HG02642 (cell line): ENCODE results near the gene BLACAT1.

Experiments
- ATAC-seq: cut with Tn5 transposase; IDR thresholded peaks from one replicate; pipeline ENCODE4 v1.9.1; 2021; ENCODE audit warnings: mild to moderate bottlenecking; ENCODE audit not compliant: unreplicated experiment, poor library complexity

BLACAT1 gene

GRCh38 chr1:205455581-205456382, at the start of gene BLACAT1:
Gene BLACAT1, minus strand, starts transcription at chr1:205456045.
- ATAC-seq = no peak

DNA sequence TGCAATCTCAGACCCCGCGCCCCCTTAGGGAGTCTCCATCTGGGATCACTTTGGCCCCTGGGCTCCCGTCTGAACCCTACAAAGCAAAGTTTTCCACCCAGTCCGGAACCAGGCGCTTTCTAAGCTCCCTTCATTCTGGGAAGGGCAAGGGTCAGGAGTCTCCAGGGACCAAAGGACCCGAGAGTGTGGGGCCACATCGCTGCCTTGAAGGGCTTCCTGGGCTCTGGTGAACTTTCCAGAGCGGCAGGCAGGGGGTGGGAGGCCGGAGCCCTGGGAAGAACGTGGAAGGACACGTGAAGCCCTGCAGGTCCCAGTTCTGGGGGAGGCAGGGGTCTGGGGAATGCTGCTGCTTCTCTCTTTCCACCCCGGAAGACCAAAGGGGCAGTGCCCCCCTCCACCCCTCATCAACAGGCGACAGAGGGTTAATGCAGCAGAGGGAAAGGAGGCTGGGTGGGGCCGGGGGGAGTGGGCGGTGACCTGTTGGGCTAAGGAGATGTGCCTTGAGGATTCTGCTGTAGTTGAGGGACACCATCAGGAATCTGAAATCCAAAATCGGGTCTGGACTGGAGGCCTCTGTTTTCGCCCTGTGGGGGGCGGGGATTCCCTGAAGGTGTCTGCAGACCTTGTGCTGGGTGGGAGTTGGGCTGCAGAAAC, 49.4 kb upstream of the BLACAT1 start:
- no peak for ATAC-seq

- no peak for ATAC-seq
Observed at GRCh38 chr1:205504311-205505075, 48.6 kb upstream of the BLACAT1 start, which contains the start of gene CDK18. Gene CDK18, plus strand, starts transcription at chr1:205504669. Its CDS starts 18,499 bp downstream, at chr1:205523168.

DNA sequence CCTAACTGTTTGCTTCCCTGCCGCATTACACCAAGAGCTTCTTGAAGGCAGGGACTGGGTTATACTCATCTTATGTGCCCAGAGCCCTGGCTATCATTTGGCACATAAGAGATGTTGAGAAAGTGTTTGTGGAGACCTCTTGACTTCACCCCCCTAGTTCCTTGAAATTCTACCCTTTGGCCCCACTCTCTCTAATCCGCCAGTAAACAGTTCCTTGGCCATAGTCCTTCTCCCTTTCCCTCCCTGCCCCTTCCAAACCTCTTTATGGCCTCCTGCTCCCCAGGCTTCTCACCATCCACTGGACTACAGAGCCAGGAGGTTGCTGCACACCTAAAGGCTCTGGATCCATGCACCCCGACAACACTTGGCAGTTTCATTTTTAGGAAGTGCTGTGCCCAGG, 47.1 kb upstream of the BLACAT1 start:
- no peak for ATAC-seq

GRCh38 chr1:205502111-205502810, 46.4 kb upstream of the BLACAT1 start:
- no peak for ATAC-seq

DNA sequence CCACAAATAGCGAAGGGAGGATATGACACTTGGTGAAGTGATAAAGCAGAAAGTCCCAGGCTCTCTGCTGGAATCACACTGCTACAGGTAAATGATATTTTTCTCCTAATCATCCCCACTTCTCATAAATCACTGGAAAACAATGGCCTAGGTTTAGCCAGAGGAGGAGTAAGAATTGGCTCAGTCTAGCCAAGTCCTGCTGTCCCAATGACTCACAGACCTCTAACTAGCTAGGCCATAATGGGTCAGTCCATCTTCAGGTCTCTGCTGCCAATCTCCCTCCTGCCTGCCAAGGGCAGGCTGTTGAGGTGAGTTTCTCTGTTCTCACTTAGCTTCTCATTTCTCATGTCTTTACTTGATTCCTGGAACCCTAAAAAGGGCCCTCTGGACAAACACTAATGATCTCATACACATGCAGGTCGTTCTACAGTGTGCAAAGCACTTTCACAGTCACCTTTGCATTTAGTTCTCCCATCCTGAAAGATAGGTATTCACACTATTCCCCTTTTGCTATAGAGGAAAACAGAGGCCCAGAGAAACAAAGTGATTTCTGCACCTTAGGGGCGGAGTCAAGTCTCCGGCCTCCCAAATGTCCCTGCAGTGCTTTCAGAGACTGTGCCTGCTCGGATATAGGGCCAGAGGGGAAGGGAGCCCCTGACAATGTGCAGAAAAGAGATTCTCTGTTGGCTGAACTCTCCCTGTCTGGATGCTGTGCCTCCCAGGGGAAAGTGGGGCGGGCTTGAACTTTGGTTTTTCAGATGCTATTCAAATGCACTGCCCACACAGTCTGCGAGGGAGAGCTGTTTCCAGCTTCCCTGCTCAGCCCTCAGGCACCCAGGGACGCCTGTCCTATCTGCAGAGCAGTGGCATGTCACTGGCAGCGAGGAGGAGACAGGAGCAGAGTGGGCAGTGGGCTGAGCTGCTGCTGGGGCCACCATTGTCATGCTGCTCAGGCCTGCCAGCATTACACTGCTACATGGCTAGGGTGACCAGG, 44.7 kb upstream of the BLACAT1 start:
- ATAC-seq = no peak

GRCh38 chr1:205499789-205500188, 43.9 kb upstream of the BLACAT1 start:
- no peak for ATAC-seq

DNA sequence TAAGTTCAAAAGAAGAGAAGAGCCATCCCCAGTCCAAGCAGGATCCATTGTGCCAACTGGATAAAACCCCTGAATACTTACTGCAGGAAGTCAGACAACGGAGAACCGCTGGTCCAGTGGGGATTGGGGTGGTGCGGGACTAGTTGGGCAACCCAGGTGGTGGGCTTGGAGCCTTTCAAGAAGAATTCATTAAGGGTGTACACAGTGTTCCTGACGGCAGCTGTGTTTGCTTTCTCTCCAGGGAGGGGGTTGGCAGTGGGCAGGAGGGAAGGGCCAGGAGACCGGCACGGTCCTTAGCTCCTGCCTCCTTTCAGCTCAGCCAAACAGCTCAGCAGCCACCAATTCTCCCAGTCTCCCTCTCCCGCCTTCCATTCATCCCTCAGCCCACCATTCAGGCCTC, 41.5 kb upstream of the BLACAT1 start:
- no peak for ATAC-seq

DNA sequence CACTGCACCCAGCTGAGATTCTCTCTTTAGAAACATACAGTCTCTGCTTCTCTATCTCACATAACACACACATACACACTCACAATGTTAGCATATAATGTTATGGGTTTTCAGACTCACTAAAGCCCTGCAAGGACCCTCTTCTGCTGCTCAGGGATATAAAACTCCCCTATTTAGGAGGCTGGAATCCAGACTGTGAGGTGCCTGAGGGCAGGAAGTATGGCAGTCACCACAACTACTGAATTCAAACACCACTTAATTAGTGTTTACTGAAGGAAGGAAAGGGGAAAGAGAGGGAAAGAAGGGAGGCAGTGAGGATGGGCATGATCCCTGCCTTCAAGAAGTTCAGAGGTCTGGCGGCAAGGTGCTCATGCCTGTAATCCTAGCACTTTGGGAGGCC, 40.8 kb upstream of the BLACAT1 start:
- ATAC-seq = no peak

DNA sequence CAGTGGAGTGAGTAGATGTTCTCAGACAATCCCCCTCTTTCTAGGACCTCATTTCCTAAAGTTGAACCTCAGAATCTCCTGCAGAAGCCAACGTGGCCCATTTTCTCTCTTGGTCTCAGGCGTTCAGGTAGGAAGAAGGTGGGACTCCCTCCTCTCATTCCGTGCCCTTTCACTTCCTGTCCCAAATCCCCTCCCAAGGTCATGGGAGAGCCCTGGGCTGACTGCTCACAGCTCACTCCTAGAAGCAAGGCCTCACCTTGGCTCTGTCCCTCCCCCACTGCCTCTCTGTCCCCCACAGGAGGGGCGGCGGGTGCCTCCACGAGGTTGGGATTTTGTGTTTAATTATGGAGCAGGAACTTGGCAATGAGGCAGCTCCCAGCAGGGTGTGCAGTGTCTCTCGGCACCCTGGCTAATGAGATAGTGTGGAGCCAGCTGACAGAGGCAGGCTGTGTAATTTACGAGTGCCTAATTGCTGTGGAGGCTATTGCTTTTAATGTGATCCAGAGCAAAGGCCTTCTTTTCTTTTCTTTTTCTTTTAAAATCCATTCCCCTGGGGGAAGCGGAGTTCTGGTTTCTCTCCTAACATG, 39.5 kb upstream of the BLACAT1 start:
- ATAC-seq = no peak

GRCh38 chr1:205494115-205494514, 38.3 kb upstream of the BLACAT1 start:
- no peak for ATAC-seq

GRCh38 chr1:205493241-205494085, 37.6 kb upstream of the BLACAT1 start:
- ATAC-seq = no peak

DNA sequence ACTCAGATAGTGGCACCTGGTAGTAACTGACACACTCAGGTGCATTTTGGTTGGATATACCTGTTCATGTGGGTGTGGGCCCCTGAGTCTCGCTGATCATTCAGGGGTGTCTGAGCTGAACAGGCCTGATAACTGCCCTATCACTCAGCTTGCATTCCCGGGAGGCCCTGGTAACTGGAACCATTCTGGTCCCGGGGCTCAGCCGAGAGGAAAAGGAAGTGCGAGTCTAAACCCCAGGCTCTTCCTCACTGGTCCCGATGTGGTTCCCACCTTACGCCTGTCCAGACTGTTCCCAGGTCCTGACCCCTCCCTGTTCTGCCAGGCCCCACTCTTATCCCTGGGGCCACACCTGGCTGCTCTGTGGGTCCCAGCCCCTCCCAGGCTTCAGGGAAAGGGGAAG, 36.9 kb upstream of the BLACAT1 start:
- no peak for ATAC-seq

- ATAC-seq = no peak
Observed at GRCh38 chr1:205492201-205492667, 36.4 kb upstream of the BLACAT1 start.

- ATAC-seq = no peak
Observed at GRCh38 chr1:205491794-205492193, 35.9 kb upstream of the BLACAT1 start.

DNA sequence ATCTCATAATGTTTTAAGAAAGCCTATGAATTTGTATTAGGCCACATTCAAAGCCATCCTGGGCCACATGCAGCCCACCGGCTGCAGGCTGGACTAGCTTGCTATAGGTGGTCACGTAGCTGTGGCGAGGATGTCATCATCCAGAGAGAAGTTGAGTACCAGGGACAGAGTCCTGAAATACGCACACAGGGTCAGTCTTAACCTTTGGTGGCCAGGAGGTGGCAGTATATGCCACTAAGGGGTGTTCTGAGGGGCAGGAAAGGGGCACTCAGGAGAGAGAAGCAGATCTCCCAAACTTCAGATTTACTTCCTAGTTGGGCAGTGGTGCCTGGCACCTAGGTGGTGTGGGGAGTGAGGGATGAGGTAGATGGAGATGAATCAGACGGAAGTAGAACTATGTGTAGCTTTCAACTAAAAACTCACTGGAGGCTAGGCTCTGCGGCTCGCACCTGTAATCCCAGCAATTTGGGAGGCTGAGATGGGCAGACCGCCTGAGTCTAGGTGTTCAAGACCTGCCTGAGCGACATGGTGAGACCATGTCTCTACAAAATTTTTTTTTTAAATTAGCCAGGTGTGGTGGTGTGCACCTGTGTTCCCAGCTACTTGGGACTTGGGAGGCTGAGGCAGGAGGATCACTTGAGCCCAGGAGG, 32.4 kb upstream of the BLACAT1 start:
- ATAC-seq = no peak

GRCh38 chr1:205486258-205486657, 30.4 kb upstream of the BLACAT1 start:
- ATAC-seq = no peak
